HepG2 (cell line): ENCODE measurements around the gene ITPK1. TPM values are rescaled to one million over a fixed set of nuclear protein-coding genes. Genes with fewer than 3 reads are reported as not detected.

Experiments
- ATAC-seq: fragments of 200-7000 bp; cut with Tn5 transposase; 3 replicates; pipeline ENCODE4 v1.9.1; 2020; ENCODE audit warnings: mild to moderate bottlenecking, moderate library complexity
- BruUV-seq: library from RNA; stranded (reverse); fragments of 400-500 nt; replicated peaks from 2 replicates; lab custom pipeline; 2021; lab: Mats Ljungman, UMichigan
- CTCF ChIA-PET: fragments of 300-600 bp; formaldehyde crosslinking; extraction: SDS; loops from one replicate; lab custom pipeline; 2021; ENCODE audit warnings: low total read pairs, inconsistent platforms, low intra/inter-chr PET ratio; lab: Yijun Ruan, JAX
- POLR2A ChIA-PET: fragments of 350-600 bp; sonication (Branson Sonifier 250); formaldehyde crosslinking; loops from one replicate; lab custom pipeline; 2020; ENCODE audit warnings: antibody characterized with exemption, inconsistent platforms; lab: Yijun Ruan, JAX
- DNase-seq: peaks from one replicate; pipeline ENCODE4 v3.0.0-alpha.2; 2015; ENCODE audit warnings: low spot score
- FAIRE-seq: peaks from 3 replicates; lab custom pipeline; 2011; peaks lifted over from hg19 to GRCh38; lab: Jason Lieb, UNC
- H2AFZ ChIP-seq: one replicate; pipeline ENCODE4 v1.6.1; 2011; ENCODE audit warnings: low read length, inconsistent platforms
- H3K27ac ChIP-seq: fragments of 300-600 bp; 3 replicates; pipeline ENCODE4 v1.8.0; 2011; ENCODE audit warnings: mixed run types, mild to moderate bottlenecking, mixed read lengths, low read length, inconsistent platforms; ENCODE audit not compliant: insufficient read depth; ENCODE audit errors: extremely low read length
- H3K27me3 ChIP-seq, 2 experiments: fragments of 200-600 bp in 1 of 2; 2 replicates in 1 of 2; 3 replicates in 1 of 2; pipeline versions ENCODE4 v1.6.0 to v1.8.0; 2011; ENCODE audit warnings: low read length in 2 of 2, mild to moderate bottlenecking in 2 of 2, moderate library complexity in 2 of 2, inconsistent platforms in 1 of 2; ENCODE audit not compliant: insufficient read depth in 2 of 2, control insufficient read depth in 1 of 2
- H3K36me3 ChIP-seq, 2 experiments: fragments of 200-600 bp in 1 of 2; replicated peaks in 1 of 2; 2 replicates in 1 of 2; 3 replicates in 1 of 2; pipeline versions ENCODE4 v1.5.1 to v1.8.0; 2011; ENCODE audit warnings: low read length in 2 of 2, inconsistent platforms in 1 of 2; ENCODE audit not compliant: insufficient read depth in 2 of 2, control insufficient read depth in 1 of 2
- H3K4me1 ChIP-seq: 2 replicates; pipeline ENCODE4 v1.5.1; 2012; ENCODE audit warnings: low read length, inconsistent platforms; ENCODE audit not compliant: insufficient read depth
- H3K4me2 ChIP-seq: 2 replicates; pipeline ENCODE4 v1.6.0; 2011; ENCODE audit warnings: low read depth, low read length, inconsistent platforms
- H3K4me3 ChIP-seq, 3 experiments: fragments of 200-600 bp in 1 of 3; sonication (generic), shearing (Covaris generic) in 1 of 3; replicated peaks in 1 of 3; 2 replicates each; pipeline ENCODE4 v1.5.1; 2011 to 2016; ENCODE audit warnings: low read length in 3 of 3, inconsistent platforms in 2 of 3, low read depth in 2 of 3, mild to moderate bottlenecking in 2 of 3, control low read depth in 1 of 3, mixed read lengths in 1 of 3; ENCODE audit not compliant: insufficient read depth in 1 of 3
- H3K79me2 ChIP-seq: one replicate; pipeline ENCODE4 v1.6.1; 2011; ENCODE audit warnings: low read length, inconsistent platforms; ENCODE audit not compliant: insufficient read depth
- H3K9ac ChIP-seq: 2 replicates; pipeline ENCODE4 v1.6.0; 2011; ENCODE audit warnings: mild to moderate bottlenecking, low read depth, low read length, inconsistent platforms; ENCODE audit not compliant: insufficient read depth
- H3K9me3 ChIP-seq: 2 replicates; pipeline ENCODE4 v1.5.1; 2012; ENCODE audit warnings: mild to moderate bottlenecking, low read length
- H4K20me1 ChIP-seq: 2 replicates; pipeline ENCODE4 v1.6.0; 2011; ENCODE audit warnings: inconsistent platforms, mild to moderate bottlenecking, low read length, moderate library complexity; ENCODE audit not compliant: insufficient read depth
- AGO2 ChIP-seq: fragments of 200-400 bp; formaldehyde crosslinking; optimal IDR thresholded peaks from 2 replicates; pipeline ENCODE3; 2017; ENCODE audit warnings: mild to moderate bottlenecking, low read depth, low read length, moderate library complexity
- ELF4 ChIP-seq: sonication (generic); formaldehyde crosslinking; IDR thresholded peaks from 2 replicates; pipeline ENCODE4 v1.5.0; 2020; ENCODE audit warnings: missing genetic modification reagents, mild to moderate bottlenecking, moderate library complexity, borderline replicate concordance
- FOXP1 ChIP-seq, 2 experiments: fragments of 450-650 bp in 1 of 2; IDR thresholded peaks; 2 replicates each; pipeline ENCODE4 v1.6.1; 2017 to 2018; ENCODE audit warnings: antibody characterized with exemption in 1 of 2
- GATAD2A ChIP-seq: IDR thresholded peaks from 2 replicates; pipeline ENCODE4 v1.6.1; 2016
- SKI ChIP-seq: fragments of 450-650 bp; IDR thresholded peaks from one replicate; pipeline ENCODE4 v1.6.1; 2018; ENCODE audit warnings: mild to moderate bottlenecking; ENCODE audit not compliant: partially characterized antibody
- STAG1 ChIP-seq: sonication (generic); formaldehyde crosslinking; IDR thresholded peaks from 2 replicates; pipeline ENCODE4 v1.4.0; 2020; ENCODE audit warnings: missing genetic modification reagents
- ZNF317 ChIP-seq: sonication (generic); formaldehyde crosslinking; IDR thresholded peaks from 2 replicates; pipeline ENCODE4 v1.5.0; 2020; ENCODE audit warnings: mild to moderate bottlenecking, missing genetic modification reagents
- ZNF564 ChIP-seq: sonication (generic); formaldehyde crosslinking; IDR thresholded peaks from 2 replicates; pipeline ENCODE4 v1.8.1; 2023; ENCODE audit warnings: mild to moderate bottlenecking, missing genetic modification reagents
- ZNF569 ChIP-seq: sonication (generic); formaldehyde crosslinking; IDR thresholded peaks from 2 replicates; pipeline ENCODE4 v1.5.0; 2020; ENCODE audit warnings: mild to moderate bottlenecking, missing genetic modification reagents, moderate library complexity, borderline replicate concordance
- WGBS: methylation state at CpG from one replicate; pipeline ENCODE4 v1.1.6; 2017; ENCODE audit warnings: low lambda C conversion rate; 5-methylcytosine and 5-hydroxymethylcytosine counted together
- in situ Hi-C: cut with HindIII; loops from 2 replicates; pipeline ENCODE4 v1.10.0; 2017; ENCODE audit warnings: low pct_unique_long_range_greater_than_20kb; ENCODE audit not compliant: extremely low pct_ligation_motif_present
- intact Hi-C: fragments of 100-400 bp; cut with micrococcal nuclease; formaldehyde crosslinking; loops from one replicate; pipeline ENCODE4 v1.10.0; 2022; ENCODE audit not compliant: unreplicated experiment
- polyA plus RNA-seq, 8 experiments: library from polyadenylated mRNA; depleted of rRNA in 3 of 8; stranded (reverse) in 7 of 8; unstranded in 1 of 8; fragments of >200 nt; fragmentation: Illumina TruSeq in 4 of 8; extraction: Trizol in 4 of 8; gene quantifications; 2 replicates each; pipeline versions ENCODE4 v1.2.1 to v1.2.3, GENCODE V29; 2011 to 2016; ENCODE audit warnings: low read depth in 4 of 8, missing spikeins in 1 of 8, mixed read lengths in 1 of 8; ENCODE audit not compliant: insufficient read depth in 1 of 8
- total RNA-seq, 5 experiments: library from RNA; depleted of rRNA; stranded (reverse); fragments of >200 nt; fragmentation: Illumina TruSeq; extraction: Trizol; gene quantifications; 2 replicates each; pipeline ENCODE4 v1.2.3, GENCODE V29; 2016; ENCODE audit warnings: low read depth in 1 of 5
- TF ChIP-seq, protein P1 (sequence below): sonication (generic); formaldehyde crosslinking; IDR thresholded peaks from 2 replicates; pipeline ENCODE4 v1.5.1; 2020; ENCODE audit warnings: mild to moderate bottlenecking, missing genetic modification reagents, moderate library complexity
- TF ChIP-seq, protein P2 (sequence below): IDR thresholded peaks from 2 replicates; pipeline ENCODE4 v1.6.1; 2016; ENCODE audit warnings: missing biosample characterization, missing genetic modification reagents, low read depth
- TF ChIP-seq, protein P3 (sequence below): sonication (generic); formaldehyde crosslinking; conservative IDR thresholded peaks from 2 replicates; pipeline ENCODE4 v1.8.0; 2022; ENCODE audit warnings: mild to moderate bottlenecking, moderate library complexity, missing genetic modification reagents
- TF ChIP-seq, protein P4 (sequence below): sonication (generic); formaldehyde crosslinking; IDR thresholded peaks from 2 replicates; pipeline ENCODE4 v1.8.0; 2022; ENCODE audit warnings: mild to moderate bottlenecking, missing genetic modification reagents, borderline replicate concordance
- TF ChIP-seq, protein P5 (sequence below): sonication (generic); formaldehyde crosslinking; IDR thresholded peaks from 2 replicates; pipeline ENCODE4 v1.5.0; 2020; ENCODE audit warnings: mild to moderate bottlenecking, missing genetic modification reagents, moderate library complexity

Gene ITPK1
- total and polyA plus RNA-seq, 2 of the 13 experiments (the other 11 are each of a cell fraction or from before 2014, with no cell fraction given): 20.5 to 47.5 TPM

DNA sequence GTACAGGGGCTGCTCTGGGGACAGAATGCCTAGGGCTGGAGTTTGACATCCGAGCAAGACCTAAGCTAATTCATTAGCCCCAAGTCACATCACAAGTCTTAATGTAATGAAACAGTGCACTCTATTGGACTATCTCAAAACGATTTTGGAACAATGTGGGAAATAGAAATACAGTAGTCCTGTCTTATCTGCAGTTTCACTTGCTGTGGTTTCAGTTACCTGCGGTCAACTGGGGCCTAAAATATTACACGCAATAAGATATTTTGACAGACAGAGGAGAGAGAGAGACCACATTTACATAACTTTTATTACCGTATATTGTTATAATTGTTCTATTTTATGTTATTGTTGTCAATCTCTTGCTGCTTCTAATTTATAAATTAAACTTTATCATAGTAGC is 47.8 kb upstream of the ITPK1 start:
- FAIRE-seq (no peak), DNase-seq (no peak), ATAC-seq (no peak)
- H2AFZ ChIP-seq: no peak overlapping the region
- H4K20me1 ChIP-seq: no peaks in the 10 kb centered on the region
- CTCF ChIA-PET: interaction anchor here (1.0 kb wide), 1 partner anchor 14 kb away, joined by 3 read pairs; no protein-coding TSS in a partner anchor
- no peak overlapping the region for H3K4me2 ChIP-seq
- no peak overlapping the region for H3K9ac ChIP-seq
- no peaks in the 10 kb centered on the region for H3K27me3 ChIP-seq
- no peak overlapping the region for H3K27ac ChIP-seq
- no peaks in the 10 kb centered on the region for H3K9me3 ChIP-seq
- no peaks in the 10 kb centered on the region for H3K79me2 ChIP-seq
- H3K4me3 ChIP-seq: no peak overlapping the region
- peaks cover 54% of the 10 kb centered on the region for H3K4me1 ChIP-seq
- H3K36me3 ChIP-seq: no peaks in the 10 kb centered on the region
- in situ Hi-C loops (no loop called here), intact Hi-C loops (no loop called here)
- 51% methylated on average over 5 of the region's 5 CpGs for WGBS
- BruUV-seq: no TSS peak
- POLR2A ChIA-PET: no interaction called here
- TF ChIP-seq, protein P1, sequence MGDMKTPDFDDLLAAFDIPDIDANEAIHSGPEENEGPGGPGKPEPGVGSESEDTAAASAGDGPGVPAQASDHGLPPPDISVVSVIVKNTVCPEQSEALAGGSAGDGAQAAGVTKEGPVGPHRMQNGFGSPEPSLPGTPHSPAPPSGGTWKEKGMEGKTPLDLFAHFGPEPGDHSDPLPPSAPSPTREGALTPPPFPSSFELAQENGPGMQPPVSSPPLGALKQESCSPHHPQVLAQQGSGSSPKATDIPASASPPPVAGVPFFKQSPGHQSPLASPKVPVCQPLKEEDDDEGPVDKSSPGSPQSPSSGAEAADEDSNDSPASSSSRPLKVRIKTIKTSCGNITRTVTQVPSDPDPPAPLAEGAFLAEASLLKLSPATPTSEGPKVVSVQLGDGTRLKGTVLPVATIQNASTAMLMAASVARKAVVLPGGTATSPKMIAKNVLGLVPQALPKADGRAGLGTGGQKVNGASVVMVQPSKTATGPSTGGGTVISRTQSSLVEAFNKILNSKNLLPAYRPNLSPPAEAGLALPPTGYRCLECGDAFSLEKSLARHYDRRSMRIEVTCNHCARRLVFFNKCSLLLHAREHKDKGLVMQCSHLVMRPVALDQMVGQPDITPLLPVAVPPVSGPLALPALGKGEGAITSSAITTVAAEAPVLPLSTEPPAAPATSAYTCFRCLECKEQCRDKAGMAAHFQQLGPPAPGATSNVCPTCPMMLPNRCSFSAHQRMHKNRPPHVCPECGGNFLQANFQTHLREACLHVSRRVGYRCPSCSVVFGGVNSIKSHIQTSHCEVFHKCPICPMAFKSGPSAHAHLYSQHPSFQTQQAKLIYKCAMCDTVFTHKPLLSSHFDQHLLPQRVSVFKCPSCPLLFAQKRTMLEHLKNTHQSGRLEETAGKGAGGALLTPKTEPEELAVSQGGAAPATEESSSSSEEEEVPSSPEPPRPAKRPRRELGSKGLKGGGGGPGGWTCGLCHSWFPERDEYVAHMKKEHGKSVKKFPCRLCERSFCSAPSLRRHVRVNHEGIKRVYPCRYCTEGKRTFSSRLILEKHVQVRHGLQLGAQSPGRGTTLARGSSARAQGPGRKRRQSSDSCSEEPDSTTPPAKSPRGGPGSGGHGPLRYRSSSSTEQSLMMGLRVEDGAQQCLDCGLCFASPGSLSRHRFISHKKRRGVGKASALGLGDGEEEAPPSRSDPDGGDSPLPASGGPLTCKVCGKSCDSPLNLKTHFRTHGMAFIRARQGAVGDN (CRISPR knock-in tag): no peak
- TF ChIP-seq, protein P2, sequence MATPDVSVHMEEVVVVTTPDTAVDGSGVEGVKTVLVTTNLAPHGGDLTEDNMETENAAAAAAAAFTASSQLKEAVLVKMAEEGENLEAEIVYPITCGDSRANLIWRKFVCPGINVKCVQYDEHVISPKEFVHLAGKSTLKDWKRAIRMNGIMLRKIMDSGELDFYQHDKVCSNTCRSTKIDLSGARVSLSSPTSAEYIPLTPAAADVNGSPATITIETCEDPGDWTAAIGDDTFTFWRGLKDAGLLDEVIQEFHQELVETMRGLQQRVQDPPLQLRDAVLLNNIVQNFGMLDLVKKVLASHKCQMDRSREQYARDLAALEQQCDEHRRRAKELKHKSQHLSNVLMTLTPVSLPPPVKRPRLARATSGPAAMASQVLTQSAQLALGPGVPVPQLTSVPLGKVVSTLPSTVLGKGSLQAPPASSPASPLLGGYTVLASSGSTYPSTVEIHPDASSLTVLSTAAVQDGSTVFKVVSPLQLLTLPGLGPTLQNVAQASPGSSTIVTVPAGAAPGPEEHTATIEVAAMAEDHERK (CRISPR knock-in tag): no peak
- TF ChIP-seq STAG1 (peak; percentile 35; the same call in 1 of the 2 replicates), ZNF569 (CRISPR knock-in tag) (no peak), FOXP1 (IDR thresholded peaks at IDR 0.05) (no peak), FOXP1 (CRISPR knock-in tag; IDR thresholded peaks at IDR 0.05) (no peak), ZNF564 (no peak), ZNF317 (CRISPR knock-in tag) (0 out of 2 replicates have a peak, but pooled peaks have one; percentile 41), SKI (no peak), AGO2 (no peak), GATAD2A (CRISPR knock-in tag) (no peak), ELF4 (CRISPR knock-in tag) (no peak)
- TF ChIP-seq, protein P3, sequence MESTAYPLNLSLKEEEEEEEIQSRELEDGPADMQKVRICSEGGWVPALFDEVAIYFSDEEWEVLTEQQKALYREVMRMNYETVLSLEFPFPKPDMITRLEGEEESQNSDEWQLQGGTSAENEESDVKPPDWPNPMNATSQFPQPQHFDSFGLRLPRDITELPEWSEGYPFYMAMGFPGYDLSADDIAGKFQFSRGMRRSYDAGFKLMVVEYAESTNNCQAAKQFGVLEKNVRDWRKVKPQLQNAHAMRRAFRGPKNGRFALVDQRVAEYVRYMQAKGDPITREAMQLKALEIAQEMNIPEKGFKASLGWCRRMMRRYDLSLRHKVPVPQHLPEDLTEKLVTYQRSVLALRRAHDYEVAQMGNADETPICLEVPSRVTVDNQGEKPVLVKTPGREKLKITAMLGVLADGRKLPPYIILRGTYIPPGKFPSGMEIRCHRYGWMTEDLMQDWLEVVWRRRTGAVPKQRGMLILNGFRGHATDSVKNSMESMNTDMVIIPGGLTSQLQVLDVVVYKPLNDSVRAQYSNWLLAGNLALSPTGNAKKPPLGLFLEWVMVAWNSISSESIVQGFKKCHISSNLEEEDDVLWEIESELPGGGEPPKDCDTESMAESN (CRISPR knock-in tag): no peak
- TF ChIP-seq, protein P4, sequence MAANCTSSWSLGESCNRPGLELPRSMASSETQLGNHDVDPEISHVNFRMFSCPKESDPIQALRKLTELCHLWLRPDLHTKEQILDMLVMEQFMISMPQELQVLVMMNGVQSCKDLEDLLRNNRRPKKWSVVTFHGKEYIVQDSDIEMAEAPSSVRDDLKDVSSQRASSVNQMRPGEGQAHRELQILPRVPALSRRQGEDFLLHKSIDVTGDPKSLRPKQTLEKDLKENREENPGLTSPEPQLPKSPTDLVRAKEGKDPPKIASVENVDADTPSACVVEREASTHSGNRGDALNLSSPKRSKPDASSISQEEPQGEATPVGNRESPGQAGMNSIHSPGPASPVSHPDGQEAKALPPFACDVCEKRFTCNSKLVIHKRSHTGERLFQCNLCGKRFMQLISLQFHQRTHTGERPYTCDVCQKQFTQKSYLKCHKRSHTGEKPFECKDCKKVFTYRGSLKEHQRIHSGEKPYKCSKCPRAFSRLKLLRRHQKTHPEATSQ (CRISPR knock-in tag): no peak
- TF ChIP-seq, protein P5, sequence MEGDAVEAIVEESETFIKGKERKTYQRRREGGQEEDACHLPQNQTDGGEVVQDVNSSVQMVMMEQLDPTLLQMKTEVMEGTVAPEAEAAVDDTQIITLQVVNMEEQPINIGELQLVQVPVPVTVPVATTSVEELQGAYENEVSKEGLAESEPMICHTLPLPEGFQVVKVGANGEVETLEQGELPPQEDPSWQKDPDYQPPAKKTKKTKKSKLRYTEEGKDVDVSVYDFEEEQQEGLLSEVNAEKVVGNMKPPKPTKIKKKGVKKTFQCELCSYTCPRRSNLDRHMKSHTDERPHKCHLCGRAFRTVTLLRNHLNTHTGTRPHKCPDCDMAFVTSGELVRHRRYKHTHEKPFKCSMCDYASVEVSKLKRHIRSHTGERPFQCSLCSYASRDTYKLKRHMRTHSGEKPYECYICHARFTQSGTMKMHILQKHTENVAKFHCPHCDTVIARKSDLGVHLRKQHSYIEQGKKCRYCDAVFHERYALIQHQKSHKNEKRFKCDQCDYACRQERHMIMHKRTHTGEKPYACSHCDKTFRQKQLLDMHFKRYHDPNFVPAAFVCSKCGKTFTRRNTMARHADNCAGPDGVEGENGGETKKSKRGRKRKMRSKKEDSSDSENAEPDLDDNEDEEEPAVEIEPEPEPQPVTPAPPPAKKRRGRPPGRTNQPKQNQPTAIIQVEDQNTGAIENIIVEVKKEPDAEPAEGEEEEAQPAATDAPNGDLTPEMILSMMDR (CRISPR knock-in tag): peak; percentile 42
